NCI-H345 treated with DMSO at 0.1 percent for 48 hours (cell line): ENCODE measurements around the gene MZB1.
"Not testable (repeated sequence)": the region's sequence is repeated elsewhere in the genome, so short reads cannot be mapped to it uniquely, and the experiment has no call there.

Experiments used
- DNase-seq: peaks from one replicate; lab custom pipeline; 2025; ENCODE audit not compliant: unreplicated experiment; lab: John Stamatoyannopoulos, UW

MZB1 gene

DNA sequence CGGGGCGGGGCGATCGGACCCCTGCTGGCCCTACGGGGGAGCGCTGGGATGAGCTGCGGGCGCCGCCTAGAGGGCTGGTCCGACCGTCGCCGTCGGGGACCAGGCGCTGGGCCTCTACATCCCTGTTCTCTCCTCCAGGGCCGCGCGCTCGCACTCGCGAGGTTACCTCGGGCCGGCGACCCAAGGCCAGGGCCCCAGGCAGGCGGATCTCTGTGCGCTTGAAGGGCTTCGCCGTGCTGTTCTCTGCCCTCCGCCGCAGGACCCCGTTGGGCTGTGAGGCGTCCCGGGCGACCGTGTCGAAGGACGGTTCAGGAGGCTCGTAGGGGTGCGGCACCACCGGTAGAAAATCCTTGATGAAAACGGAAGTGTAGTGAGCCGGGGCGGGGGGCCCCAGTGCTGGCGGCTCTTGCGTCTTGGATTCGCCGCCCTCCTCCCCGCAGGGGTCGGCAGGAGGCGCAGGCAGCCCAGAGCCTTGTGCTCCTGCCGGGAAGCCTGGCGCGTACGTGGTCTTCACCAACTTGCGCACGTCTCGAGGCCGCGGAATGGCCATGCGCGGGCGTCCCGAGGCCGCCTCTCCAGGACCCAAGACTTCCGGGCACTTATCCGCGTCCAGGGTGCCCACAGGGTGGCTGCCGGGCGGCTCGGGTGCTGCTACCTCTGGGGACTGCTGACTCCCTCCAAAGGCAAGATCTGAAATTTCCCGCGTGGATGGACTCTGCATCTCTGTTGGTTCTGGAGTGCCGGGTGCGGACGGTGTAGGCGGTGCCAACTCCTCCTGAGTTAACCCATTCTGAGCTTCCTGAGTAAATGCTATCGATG, 3.2 kb upstream of the MZB1 start:
- peak; percentile 31 for DNase-seq

DNA sequence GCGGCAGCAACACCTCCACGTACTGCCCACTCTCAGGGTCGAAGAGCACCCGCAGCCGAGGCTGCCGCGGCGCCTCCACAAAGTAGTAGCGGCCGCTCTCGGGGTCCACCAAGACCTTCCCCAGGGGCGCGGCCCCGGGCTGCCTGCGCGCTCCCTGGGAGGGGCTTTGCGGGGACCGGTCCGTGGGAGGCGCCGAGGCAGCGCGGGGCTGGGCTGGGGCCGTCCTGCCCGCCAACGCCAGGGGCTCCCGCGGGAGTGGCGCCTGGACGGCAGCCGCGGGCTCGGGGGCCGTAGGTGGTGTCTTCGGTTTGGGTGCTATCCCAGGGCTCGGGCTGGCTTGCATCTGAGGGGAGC, 2.6 kb upstream of the MZB1 start:
- no peak for DNase-seq

DNA sequence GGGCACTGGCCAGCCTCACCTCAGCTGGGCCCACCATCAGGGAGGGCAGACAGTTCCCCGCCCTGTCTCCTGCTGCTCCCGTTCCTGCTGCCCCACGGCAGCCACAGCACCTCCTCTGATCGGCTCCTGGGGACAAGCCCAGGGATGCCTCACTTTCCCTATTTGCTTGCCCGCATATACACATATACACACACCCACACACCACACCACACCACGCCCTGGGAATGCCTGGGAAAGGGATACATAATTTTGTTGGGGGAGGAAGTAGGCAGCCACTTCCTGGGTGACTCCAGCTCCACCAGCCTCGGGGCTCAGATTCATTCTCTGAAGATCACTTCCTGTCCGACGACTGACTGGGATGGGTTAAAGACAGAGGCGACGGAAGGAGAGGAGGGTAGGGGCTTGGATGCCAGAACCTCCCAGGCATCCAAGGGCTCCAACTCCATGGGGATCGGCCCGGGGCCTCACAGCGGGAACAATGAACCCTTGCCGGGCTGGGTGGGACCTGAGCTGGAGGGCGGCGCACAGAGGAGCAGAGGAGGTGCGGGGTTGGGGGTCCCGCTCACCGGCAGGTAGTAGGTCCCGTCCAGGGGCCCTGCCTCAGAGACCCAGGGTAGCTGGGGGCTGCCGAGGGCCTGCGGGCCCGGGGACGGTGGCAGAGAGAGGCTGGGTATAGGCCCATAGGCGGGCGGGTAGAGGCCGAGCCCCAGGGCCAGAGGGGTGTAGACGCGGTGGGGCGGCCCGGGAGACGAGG, 2.0 kb upstream of the MZB1 start:
- no peak for DNase-seq

DNA sequence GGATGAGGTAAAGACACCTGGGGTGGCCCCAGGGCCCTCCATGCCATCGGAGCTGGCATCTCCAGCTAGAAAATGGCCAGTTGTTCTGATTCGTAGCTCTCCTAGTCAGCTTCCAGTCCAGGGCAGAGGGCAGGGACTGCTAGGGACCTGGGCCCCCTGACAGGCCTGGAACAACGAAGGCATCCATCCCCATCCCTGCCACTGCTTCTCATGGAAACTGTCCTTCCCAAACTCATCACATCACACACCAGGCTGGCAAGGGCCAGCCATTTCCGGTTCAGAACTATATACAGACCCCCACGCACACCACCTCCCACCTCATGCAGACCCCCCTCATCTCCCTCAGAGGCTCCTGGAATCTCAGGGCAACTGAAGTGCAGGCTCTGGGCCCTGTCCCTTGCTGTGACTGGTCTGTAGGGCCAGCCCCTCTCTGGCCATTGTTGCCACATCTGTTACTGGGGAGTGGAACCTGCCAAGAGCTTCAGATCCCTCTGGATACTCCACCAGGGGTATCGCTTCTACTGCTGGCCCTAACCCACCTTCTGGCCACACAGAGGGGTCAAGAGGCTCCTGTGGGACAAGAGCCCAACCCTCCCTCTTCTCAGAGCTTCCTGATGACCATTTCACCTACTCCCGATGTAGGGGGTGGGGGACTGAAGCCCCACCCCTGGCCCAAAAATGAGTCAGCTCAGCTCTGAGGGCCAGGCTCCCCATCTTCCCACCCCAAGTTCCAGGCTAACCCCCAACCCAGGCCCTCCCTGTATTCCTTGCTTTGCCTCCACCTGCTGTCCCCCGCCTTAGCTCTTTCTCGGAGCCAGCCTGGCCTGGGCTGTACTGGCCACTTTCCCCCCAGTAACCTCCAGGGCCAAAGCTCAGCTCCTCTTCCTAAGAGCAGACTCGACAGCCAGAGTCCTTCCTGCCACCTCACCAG, 1.2 kb upstream of the MZB1 start:
- DNase-seq, result no peak

DNA sequence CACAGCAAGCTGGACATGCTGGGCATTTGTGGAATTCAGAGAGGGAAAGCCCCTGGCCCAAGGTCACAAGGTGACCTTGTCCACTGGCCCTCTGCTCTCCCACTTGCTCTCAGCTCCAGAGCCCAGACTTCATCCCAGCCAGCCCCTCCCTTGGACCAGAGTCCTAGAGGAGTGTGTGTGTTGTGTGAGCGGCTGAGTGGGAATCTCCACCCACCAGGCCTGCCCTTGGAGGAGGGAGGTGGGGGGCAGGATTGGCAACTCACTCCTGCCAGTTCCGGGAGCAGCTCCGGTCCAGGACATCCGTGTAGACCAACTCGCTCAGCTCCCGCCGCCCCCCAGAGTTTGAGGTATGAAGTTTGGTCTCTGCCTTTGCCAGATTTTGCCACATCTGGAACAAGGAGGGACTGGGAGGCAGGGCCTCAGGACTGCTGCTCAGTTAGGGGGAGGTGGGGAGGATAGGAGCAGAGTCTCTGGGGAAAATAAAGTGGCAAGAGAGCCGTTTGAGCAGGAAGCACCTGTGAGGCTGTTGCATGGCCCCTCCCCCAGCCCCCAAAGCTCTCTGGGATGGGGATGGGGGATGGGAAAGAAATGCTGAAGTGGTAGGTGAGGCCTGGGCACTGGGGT, 1.4 kb downstream of the MZB1 start:
- no peak for DNase-seq

DNA sequence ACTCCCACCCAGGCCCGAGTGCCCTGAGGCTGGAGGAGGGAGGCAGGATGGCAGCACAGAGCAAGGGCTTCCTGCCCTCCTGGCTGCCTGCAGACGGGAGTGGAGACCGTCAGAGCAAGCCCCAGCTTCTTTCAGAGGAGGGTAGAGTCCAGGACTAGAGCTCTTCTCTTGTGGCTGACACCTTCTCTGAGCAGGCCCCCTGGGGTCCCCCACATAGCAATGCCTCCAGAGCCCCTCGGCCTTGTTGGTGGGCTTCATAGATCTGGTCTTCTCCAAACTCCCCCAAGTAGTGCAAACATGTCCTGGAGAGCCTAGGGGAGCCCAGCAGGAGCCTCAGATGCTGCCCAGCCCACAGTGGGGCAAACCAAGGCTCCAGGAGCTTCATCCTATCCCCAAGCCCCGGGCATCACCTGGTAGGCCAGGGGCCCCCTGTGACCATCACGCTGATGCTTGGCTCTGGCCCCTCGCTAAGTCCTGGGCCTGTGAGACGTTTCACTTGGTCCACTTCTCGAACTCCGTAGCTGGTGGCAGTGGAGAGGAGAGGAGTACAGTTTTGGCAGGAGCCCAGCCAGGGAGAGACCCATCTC, 2.0 kb downstream of the MZB1 start:
- DNase-seq, result no peak

DNA sequence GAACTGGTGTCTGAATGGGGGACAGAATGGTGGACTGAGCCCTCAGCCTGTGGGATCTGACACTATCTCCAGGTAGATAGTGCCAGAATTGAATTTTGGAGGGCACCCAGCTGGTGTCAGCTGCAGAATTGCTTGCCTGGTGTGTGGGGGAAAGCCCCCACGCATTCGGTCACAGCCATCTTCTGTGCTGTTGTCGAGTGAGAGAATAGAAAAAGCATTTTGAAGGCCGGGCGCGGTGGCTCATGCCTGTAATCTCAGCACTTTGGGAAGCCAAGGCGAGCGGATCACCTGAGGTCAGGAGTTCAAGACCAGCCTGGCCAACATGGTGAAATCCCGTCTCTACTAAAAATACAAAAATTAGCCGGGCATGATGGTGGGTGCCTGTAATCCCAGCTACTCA, 2.8 kb downstream of the MZB1 start:
- DNase-seq, result not testable (repeated sequence)

DNA sequence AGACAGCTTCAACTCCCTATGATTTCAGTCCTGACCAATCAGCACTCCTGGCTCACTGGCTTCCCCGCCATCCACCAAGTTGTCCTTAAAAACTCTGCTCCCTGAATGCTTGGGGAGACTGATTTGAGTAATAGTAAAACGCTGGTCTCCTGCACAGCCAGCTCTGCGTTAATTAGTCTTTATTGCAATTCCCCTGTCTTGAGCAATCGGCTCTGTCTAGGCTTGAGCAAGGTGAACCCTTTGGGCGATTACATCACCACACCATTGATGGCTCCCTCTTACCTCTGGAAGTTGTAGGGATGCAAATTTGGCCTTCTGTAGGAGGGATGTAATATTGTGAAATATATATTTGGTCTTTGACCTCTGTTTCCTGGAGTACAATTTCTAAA, 3.7 kb downstream of the MZB1 start:
- DNase-seq, result no peak

DNA sequence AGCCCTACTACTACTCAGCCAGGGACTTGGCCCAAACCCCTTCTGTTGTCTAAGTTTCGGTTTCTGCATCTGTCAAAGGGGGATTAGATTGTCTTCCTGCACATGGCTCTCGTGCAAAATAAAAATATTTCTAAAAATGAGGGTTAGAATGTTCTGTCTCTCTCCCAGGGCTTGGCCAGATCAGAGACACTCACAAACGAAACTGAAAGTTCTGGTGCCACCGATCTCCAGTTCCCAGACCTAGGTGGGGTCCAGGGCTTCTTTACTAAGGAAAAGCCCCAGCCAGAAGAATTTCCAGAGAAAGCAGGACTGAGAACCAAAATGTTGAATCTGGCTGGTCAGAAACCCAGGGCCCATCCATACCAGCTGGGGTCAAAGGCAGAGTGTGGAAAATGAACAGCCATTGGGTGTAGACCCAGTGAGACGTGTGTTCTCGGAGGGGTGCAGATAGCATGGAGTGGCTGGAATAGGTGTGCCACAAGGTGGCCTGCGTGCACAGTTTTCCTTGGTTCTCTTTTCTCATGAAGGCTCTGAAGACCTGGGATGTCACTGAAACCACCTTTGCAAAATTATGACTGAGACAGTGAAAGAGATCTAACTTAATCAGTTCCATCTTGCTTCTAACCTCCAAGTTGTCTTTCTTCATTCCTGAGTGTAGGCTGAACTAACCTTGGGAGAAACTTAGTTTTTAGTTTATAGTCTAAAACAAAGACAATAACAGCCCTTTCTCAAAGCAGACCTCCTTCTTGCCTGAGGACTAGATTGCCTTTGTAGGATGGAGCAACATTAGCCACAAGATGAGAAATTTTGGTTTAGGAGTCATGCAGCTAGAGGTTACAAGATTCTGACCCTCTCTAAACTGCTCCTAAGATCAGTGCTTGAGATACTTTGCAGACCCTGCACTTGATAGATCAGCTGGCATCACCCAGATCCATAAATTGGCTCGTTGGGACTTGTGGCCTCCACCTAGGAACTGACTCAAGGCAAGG, 4.4 kb downstream of the MZB1 start:
- DNase-seq, result no peak

DNA sequence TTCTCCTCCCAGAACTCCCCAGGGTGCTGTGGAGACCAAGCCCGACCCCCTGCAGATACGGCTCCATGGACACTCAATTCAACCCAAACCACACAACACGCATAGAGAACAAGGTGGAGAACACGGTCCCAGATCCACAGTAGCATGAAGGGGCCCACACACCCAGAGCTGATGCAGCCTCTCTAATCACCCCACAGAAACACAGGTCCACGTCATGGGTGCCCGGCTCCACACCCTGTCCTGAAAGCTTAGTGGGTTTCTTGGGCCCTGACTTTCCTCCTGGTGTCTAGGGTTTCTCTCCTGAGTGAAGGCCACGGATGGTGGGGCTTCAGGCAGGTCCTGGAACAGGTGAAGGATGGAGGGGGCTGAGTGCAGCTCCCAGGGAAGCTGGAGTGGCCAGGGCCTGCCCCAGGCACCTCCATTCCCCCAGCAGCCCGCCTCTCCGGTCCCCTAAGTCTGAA, 5.1 kb downstream of the MZB1 start:
- DNase-seq, result no peak

DNA sequence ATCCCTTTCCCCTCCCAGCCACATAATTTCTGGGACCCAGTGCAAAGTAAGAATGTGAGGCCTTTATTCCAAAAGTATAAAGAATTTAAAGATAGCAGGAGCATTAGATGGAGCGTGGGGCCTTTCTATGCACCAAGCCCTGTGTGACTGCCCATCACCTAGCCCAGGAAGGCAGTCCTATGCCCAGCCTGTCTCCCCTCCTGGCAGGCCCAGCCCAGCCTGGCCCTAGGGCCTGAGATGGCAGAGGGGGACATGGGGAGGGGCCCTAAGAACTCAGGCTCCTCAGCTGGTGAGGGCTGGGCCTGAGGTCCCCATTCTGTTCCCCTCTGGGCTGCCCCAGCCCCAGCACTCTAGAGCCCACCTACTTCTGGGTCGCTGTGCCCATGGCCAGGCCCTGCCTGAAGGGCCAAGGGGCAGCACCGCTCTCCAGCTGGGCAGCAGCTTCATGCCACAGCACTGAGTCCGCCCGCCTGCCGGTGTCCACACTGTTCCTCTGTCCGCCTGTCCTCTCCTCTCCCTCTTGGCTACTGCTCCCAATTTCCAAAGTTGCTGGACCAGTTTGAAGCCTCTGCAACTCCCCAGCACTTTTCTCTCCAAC, 5.6 kb downstream of the MZB1 start:
- no peak for DNase-seq

DNA sequence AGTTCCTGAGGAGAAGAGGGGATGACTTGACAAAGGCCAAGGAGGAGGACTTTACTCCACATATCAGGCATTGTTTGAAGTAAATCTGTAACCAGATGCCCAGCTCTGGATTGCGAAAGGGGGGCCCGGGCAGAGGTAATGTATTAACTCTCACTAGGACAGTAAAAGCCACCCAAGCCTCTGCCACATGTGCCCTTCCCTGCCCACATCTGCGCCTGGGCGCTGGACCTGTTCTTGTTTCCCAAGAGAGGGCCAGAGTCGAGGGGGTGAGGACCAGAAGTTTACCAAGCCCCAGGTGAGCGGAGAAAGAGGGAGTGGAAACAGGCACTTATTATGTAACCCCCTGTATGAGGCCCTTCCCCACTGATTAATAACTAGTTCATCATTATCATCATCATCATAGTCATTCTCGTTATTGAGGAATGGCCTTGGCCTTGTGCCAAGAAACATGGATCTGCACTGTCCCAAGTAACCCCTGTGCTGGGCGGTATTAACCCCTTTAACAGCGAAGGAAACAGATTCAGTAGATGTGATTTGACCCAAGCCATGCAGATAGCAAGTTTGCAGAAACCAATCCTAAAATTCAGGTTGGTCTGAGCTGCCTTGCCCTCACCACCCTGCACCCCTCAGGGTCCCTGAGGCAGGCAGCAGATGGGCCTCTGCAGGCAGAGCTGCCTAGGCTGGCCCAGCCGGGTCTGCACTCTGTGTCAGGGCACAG, 6.3 kb downstream of the MZB1 start, which contains the start of gene SLC23A1:
Gene SLC23A1, minus strand, starts transcription at position 23 of the 718 bp plus-strand sequence. CDS start 44 bp downstream, outside the sequence.
- no peak for DNase-seq

DNA sequence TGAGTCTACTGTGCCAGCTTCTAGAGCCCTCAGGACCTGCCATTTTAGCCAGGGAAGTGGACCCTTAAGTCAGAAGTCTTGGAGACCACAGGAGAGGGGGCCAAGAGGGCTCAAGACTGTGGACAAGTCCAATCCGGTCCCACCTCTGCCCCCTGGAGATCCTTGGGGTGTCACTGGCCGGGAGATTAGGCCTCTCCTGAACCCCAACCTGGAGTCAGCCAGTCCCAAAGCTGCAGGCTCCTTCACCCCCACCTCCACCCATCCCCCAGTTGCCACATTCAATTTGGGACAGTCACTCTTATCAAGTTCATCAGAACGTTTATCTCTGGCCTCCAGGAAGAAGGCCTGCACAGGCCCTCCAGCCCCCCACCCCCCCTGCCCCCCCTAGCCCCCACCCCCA, 6.9 kb downstream of the MZB1 start:
- no peak for DNase-seq

DNA sequence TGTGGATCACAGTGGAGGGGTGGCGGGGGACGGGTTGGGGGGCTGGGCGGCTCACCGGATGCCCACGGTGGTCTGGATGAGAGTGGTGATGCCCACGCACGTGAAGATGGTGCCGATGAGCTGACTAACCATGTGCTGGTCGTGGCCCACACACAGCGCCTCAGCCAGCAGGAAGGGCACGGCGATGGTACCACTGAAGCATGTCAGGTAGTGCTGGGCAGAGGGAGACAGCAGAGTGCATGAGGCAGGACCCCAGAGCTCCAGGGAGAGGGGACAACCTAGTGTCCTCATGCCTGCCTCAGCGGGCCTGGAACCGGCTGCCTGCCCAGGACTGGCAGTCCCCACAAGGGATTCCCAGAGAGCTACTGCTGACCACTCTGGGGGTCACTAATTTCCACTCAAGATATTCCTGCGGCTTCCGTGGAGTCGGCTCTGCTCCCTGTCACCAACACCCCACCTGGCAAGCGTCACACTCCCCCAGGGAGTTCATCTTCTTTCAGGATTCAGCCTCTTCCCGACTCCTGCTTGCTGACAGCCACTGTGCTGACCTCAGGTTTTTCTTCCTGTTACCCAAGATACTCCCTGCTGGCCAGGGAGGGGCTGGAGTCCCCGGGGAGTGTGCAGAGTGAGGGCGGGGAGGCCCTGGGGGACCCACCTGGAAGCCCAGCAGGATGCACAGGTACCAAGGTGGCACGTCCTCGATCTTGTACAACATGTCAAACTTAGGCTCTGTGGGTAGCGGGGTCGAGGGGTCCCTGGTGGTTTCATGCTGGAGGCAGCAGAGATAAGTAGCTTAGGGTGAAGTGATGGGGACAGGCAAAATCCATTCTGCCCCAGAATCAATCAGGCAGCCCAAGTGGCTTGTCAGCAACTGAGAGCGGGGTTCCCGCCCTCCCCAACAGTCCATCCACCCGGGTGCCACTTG, 7.6 kb downstream of the MZB1 start:
- no peak for DNase-seq

DNA sequence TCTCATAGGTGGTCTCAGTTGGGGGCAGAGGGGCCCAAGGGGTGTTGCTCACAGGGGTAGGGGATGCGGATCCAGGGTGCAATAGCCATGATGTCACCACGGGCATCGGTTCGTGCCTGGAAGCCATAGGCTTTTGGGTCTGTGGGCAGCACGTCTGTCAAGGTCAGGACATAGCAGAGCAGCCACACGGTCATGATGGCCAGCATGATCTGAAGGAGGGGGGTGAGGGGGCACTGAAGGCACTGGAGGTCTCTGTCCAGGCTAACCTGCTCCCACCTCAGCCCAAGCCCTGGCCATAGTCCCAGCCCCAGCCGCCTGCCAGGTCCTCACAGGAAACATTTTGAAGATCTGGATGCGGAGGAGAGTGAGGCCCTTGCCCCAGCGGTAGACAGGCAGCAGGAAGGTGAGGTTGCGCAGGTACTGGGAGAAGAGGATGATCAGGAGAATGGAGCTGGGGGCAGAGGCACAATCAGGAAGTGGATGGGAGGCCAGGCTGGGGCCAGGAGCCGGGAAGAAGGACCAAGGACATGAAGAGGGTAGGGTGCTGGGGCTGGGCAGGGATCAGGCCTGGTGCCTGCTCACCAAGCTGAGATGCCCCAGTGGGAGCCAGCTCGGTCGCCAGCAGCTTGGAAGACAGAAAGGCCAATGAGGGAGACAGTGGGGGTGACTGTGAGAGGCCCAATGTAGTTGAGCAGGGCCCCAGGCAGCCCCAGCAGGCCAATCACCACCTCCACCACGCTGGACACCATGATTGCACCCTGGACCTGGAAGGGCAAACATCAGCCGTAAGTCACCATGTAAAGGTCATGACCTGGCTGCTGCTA, 9.9 kb downstream of the MZB1 start:
- no peak for DNase-seq

DNA sequence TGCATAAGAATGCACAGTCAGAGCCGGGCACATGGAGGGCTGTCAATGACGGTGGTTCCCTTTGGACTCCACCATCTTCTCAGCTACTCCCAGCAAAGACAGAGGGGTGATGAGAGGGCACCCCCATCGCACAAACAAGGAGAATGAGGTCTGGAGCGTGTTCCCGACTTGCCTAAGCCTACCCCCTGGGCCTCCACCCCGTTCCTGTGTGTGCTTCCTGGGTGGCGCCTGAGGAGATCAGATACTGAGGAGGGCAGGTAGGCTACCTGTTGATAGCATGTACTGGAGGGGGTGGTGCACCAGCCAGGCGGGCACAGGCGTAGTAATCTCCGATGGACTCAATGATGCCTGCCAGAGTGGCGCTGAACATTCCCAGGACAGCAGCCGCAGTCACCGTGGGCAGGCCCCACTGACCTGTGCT, 10.8 kb downstream of the MZB1 start:
- DNase-seq, result no peak
